ENCODE data around the gene HOXD8. TPM values are rescaled to one million over a fixed set of nuclear protein-coding genes. Genes with fewer than 3 reads are reported as not detected.

Gene HOXD8
- total RNA-seq, 1 donor from 2014 or later = not detected

- Histone ChIP-seq H3K79me2 (ENCODE audit: low read depth) (no peaks in the 10 kb centered on the region), H3K4me1 (no peaks in the 10 kb centered on the region), H3K4me3 (peak overlapping the region; percentile 42), H3K36me3 (no peaks in the 10 kb centered on the region), H3K4me2 (peak overlapping the region; percentile 79), H2AFZ (replicated peaks) (peak overlapping the region; percentile 68), H3F3A (ENCODE audit: low read depth) (no peaks in the 10 kb centered on the region), H3K27me3 (peaks cover 100% of the 10 kb centered on the region), H3K27ac (no peak overlapping the region), H3K9ac (no peak overlapping the region), H3K9me3 (ENCODE audit: low read depth) (no peaks in the 10 kb centered on the region), H4K20me1 (ENCODE audit: low read depth) (peaks cover 86% of the 10 kb centered on the region)
- TF ChIP-seq CTCF (IDR thresholded peaks at IDR 0.05) (peak; percentile 14), EZH2phosphoT487 (IDR thresholded peaks at IDR 0.05) (no peak), EZH2 (IDR thresholded peaks at IDR 0.05) (peak; percentile 89)
- Mint-ChIP-seq H3K27me3 (ENCODE audit: insufficient read depth, low read depth) (peaks cover 84% of the 10 kb centered on the region), H3K27ac (no peak overlapping the region), H3K9me3 (peaks cover 10% of the 10 kb centered on the region), H3K4me3 (peak overlapping the region; percentile 81), H3K4me1 (peaks cover 5% of the 10 kb centered on the region), H3K36me3 (peaks cover 3% of the 10 kb centered on the region)
- DNase-seq (ENCODE audit: low spot score) = peak; percentile 65
Measured at GRCh38 chr2:176122052-176122682, 7.3 kb upstream of the HOXD8 start.

- peaks cover 86% of the 10 kb centered on the region for H4K20me1 ChIP-seq (ENCODE audit: low read depth)
- H3K27me3 ChIP-seq = peaks cover 100% of the 10 kb centered on the region
- H3K9me3 ChIP-seq (ENCODE audit: low read depth) = no peaks in the 10 kb centered on the region
- no peaks in the 10 kb centered on the region for H3K79me2 ChIP-seq (ENCODE audit: low read depth)
- H3K4me1 Mint-ChIP-seq = peaks cover 5% of the 10 kb centered on the region
- H3K27me3 Mint-ChIP-seq (ENCODE audit: insufficient read depth, low read depth) = peaks cover 86% of the 10 kb centered on the region
- no peaks in the 10 kb centered on the region for H3K4me1 ChIP-seq
- peak within 1 kb of the TSS; percentile 81 for H3K4me3 Mint-ChIP-seq
- peaks cover 9% of the 10 kb centered on the region for H3K9me3 Mint-ChIP-seq
- TF ChIP-seq EZH2 (IDR thresholded peaks at IDR 0.05) (peak; percentile 73), EZH2phosphoT487 (IDR thresholded peaks at IDR 0.05) (peak; percentile 79), CTCF (IDR thresholded peaks at IDR 0.05) (no peak)
- H3K36me3 Mint-ChIP-seq = peaks cover 3% of the 10 kb centered on the region
- H3K27ac Mint-ChIP-seq = no peak within 1 kb of the TSS
- peak within 1 kb of the TSS; percentile 68 for H2AFZ ChIP-seq (replicated peaks)
- H3K27ac ChIP-seq = no peak within 1 kb of the TSS
- H3K36me3 ChIP-seq = no peaks in the 10 kb centered on the region
- peaks cover 2% of the 10 kb centered on the region for H3F3A ChIP-seq (ENCODE audit: low read depth)
- peak within 1 kb of the TSS; percentile 42 for H3K4me3 ChIP-seq
- peak; percentile 67 for DNase-seq (ENCODE audit: low spot score)
- H3K9ac ChIP-seq = no peak within 1 kb of the TSS
- H3K4me2 ChIP-seq = peak within 1 kb of the TSS; percentile 79
Measured at GRCh38 chr2:176122683-176123410, 6.7 kb upstream of the HOXD8 start, which contains the start of gene HOXD9. TSS of gene HOXD9 (plus strand) at chr2:176122719. CDS start at chr2:176122769, 50 bp downstream.

- H3K4me1 ChIP-seq = no peaks in the 10 kb centered on the region
- no peak overlapping the region for H3K27ac ChIP-seq
- Mint-ChIP-seq H3K9me3 (peaks cover 7% of the 10 kb centered on the region), H3K27me3 (ENCODE audit: insufficient read depth, low read depth) (peaks cover 85% of the 10 kb centered on the region), H3K27ac (no peak overlapping the region), H3K4me1 (peaks cover 11% of the 10 kb centered on the region), H3K36me3 (peaks cover 3% of the 10 kb centered on the region), H3K4me3 (peak overlapping the region; percentile 38)
- no peaks in the 10 kb centered on the region for H3K79me2 ChIP-seq (ENCODE audit: low read depth)
- peak overlapping the region; percentile 68 for H2AFZ ChIP-seq (replicated peaks)
- H3K36me3 ChIP-seq = no peaks in the 10 kb centered on the region
- peak overlapping the region; percentile 42 for H3K4me3 ChIP-seq
- no peaks in the 10 kb centered on the region for H3K9me3 ChIP-seq (ENCODE audit: low read depth)
- no peak for DNase-seq (ENCODE audit: low spot score)
- H3K27me3 ChIP-seq = peaks cover 100% of the 10 kb centered on the region
- H3K9ac ChIP-seq = no peak overlapping the region
- TF ChIP-seq CTCF (IDR thresholded peaks at IDR 0.05) (no peak), EZH2phosphoT487 (IDR thresholded peaks at IDR 0.05) (peak; percentile 87)
- peak overlapping the region; percentile 79 for H3K4me2 ChIP-seq
- H4K20me1 ChIP-seq (ENCODE audit: low read depth) = peaks cover 88% of the 10 kb centered on the region
- H3F3A ChIP-seq (ENCODE audit: low read depth) = peaks cover 3% of the 10 kb centered on the region
Measured at GRCh38 chr2:176123411-176124109, 5.9 kb upstream of the HOXD8 start.

Data from neural progenitor cell (in vitro differentiated cells).